Measurements from ENCODE around the gene CAMK1G. TPM values are rescaled to one million over a fixed set of nuclear protein-coding genes. Genes with fewer than 3 reads are reported as not detected.

Gene CAMK1G
- 0.15 TPM in 1 of 2 replicates, not detected in the other for total RNA-seq (2013; cell fraction: nucleolus; rRNA removed)
- total RNA-seq (2014; rRNA removed) (not detected in 2 replicates), total RNA-seq (2014; rRNA removed; fragmentation: Illumina TruSeq; extraction: Trizol) (not detected in 2 replicates), total RNA-seq (2021) (not detected in 2 replicates), polyA plus RNA-seq (2011; rRNA removed) (0.12 and 0.20 TPM in 2 replicates), polyA plus RNA-seq (2014; fragmentation: Illumina TruSeq; extraction: Trizol) (not detected in 2 replicates), polyA plus RNA-seq (2014; fragmentation: Nextera tagmentation; extraction: Ambion mirVana) (not detected), polyA plus RNA-seq (2014; rRNA removed) (0.18 TPM in 1 of 2 replicates, not detected in the other), polyA plus RNA-seq (2016; fragmentation: Nextera tagmentation; extraction: Ambion mirVana) (not detected), polyA minus RNA-seq (2011; rRNA and poly(A)+ RNA removed) (0.15 and 0.77 TPM in 2 replicates), Bru-seq, nascent RNA (percentile 22 among the genes with signal in this experiment), BruChase-seq, experiment 1, labeled RNA remaining after a 6-hour chase (percentile 6 among the genes with signal in this experiment), BruChase-seq, experiment 2, labeled RNA remaining after a 2-hour chase (percentile 3 among the genes with signal in this experiment)
- polyA plus RNA-seq (2011; ENCODE audit: low read depth) = not detected
- polyA plus RNA-seq (2011; cell fraction: cytosol; rRNA removed) = 0.62 and 0.97 TPM in 2 replicates
- 0.07 and 0.42 TPM in 2 replicates for polyA plus RNA-seq (2011; cell fraction: nucleus; rRNA removed)
- 0.29 TPM in 1 of 2 replicates, not detected in the other for polyA plus RNA-seq (2012)
- 0.31 TPM in 1 of 2 replicates, not detected in the other for polyA minus RNA-seq (2011; cell fraction: cytosol; rRNA and poly(A)+ RNA removed)
- polyA minus RNA-seq (2011; cell fraction: nucleus; rRNA and poly(A)+ RNA removed) = 0.12 and 0.48 TPM in 2 replicates
- long read RNA-seq, experiment 1 = 0 reads
- long read RNA-seq, experiment 2 = 0 reads

GRCh38 chr1:209583408-209583807 lies at the start of gene CAMK1G:
Gene CAMK1G (plus strand): TSS chr1:209583714. CDS start chr1:209594984, 11,270 bp downstream.
- no peak for FAIRE-seq
- WGBS (ENCODE audit: insufficient coverage, insufficient replicate concordance, low lambda C conversion rate, missing lambda C conversion rate) = 31% methylated on average over 6 of the region's 6 CpGs
- no peak for ATAC-seq
- no peaks in the 10 kb centered on the region for H3K79me2 ChIP-seq (ENCODE audit: control insufficient read depth, insufficient read depth, low read length)
- in situ Hi-C loops (cut with MboI) (no loop called here), intact Hi-C loops (cut with micrococcal nuclease; ENCODE audit: unreplicated experiment) (no loop called here)
- no peak within 1 kb of the TSS for H3K27ac ChIP-seq (ENCODE audit: control insufficient read depth, insufficient read depth)
- H4K20me1 ChIP-seq (ENCODE audit: control insufficient read depth, insufficient read depth) = no peaks in the 10 kb centered on the region
- ChIA-PET POLR2A (no interaction called here), SMC1A (ENCODE audit: uncharacterized antibody, unreplicated experiment) (interaction anchor here (1.0 to 1.3 kb wide), 4 partner anchors 7 to 32 kb away, joined by 3 to 4 read pairs (median 3); no protein-coding TSS in a partner anchor), CTCF (interaction anchor here (0.5 to 24.2 kb wide), 7 partner anchors 14 to 165 kb away, joined by 3 to 307 read pairs (median 5); no protein-coding TSS in a partner anchor), RAD21 (ENCODE audit: unreplicated experiment) (interaction anchor here (0.5 kb wide), 1 partner anchor 17 kb away, joined by 3 read pairs; no protein-coding TSS in a partner anchor)
- no peak within 1 kb of the TSS for H3K4me3 ChIP-seq
- no peaks in the 10 kb centered on the region for H3K4me1 ChIP-seq (ENCODE audit: control insufficient read depth, insufficient read depth, low read length)
- peaks cover 6 to 7% of the 10 kb centered on the region in 2 experiments for H3K27me3 ChIP-seq (replicated peaks in 1 of 2; ENCODE audit: control insufficient read depth in 2 of 2, insufficient read depth in 2 of 2, low read length in 1 of 2)
- no peak within 1 kb of the TSS for H2AFZ ChIP-seq (ENCODE audit: control insufficient read depth, low read depth, low read length)
- no peak for TF ChIP-seq POLR2AphosphoS2 (IDR thresholded peaks at IDR 0.05; ENCODE audit: low read depth, low read length)
- TF ChIP-seq E2F8 (IDR thresholded peaks at IDR 0.05; ENCODE audit: low read depth, partially characterized antibody) = no peak
- TF ChIP-seq CBFB (IDR thresholded peaks at IDR 0.05; ENCODE audit: low read depth) = no peak
- no peak for TF ChIP-seq RB1 (IDR thresholded peaks at IDR 0.05; ENCODE audit: borderline replicate concordance)
- TF ChIP-seq IRF4 (IDR thresholded peaks at IDR 0.05; ENCODE audit: low read depth, low read length) = no peak
- TF ChIP-seq NKRF (conservative IDR thresholded peaks at IDR 0.05) = no peak
- no peak for TF ChIP-seq HCFC1 (IDR thresholded peaks at IDR 0.05; ENCODE audit: low read length)
- no peak for TF ChIP-seq PAX8 (IDR thresholded peaks at IDR 0.05)
- no peak for TF ChIP-seq IRF3 (IDR thresholded peaks at IDR 0.05)
- no peak for TF ChIP-seq TAF1 (IDR thresholded peaks at IDR 0.05; ENCODE audit: borderline replicate concordance, low read depth, low read length)
- TF ChIP-seq SMC3 (IDR thresholded peaks at IDR 0.05; ENCODE audit: borderline replicate concordance, low read length) = no peak
- H3K4me2 ChIP-seq (ENCODE audit: control insufficient read depth, insufficient read depth) = no peak within 1 kb of the TSS
- H3K9ac ChIP-seq (ENCODE audit: control insufficient read depth, insufficient read depth, low read length) = no peak within 1 kb of the TSS
- no peaks in the 10 kb centered on the region; the same call in 2 of the 3 replicates for H3K9me3 ChIP-seq (replicated peaks; ENCODE audit: control insufficient read depth, insufficient read depth, low read length)
- no peaks in the 10 kb centered on the region for H3K36me3 ChIP-seq (ENCODE audit: control insufficient read depth in 2 of 2, insufficient read depth in 2 of 2, low read length in 1 of 2)
- no TSS peak for BruUV-seq (replicated peaks)
- no peak for DNase-seq (ENCODE audit: low read depth, low spot score)

Data from GM12878 (cell line).